IMR-90 (cell line): ENCODE measurements around the gene HNRNPUL1. TPM values are rescaled to one million over a fixed set of nuclear protein-coding genes. Genes with fewer than 3 reads are reported as not detected.
A peak's percentile ranks its signal among the peaks of the same experiment; 100 is the strongest.

ENCODE experiments used
- ATAC-seq: fragments of 200-7000 bp; cut with Tn5 transposase; 2 replicates; pipeline ENCODE4 v1.9.1; 2020; ENCODE audit warnings: low read depth, mild to moderate bottlenecking, moderate library complexity
- BruUV-seq: library from RNA; stranded (reverse); fragments of 400-500 nt; replicated peaks from 2 replicates; lab custom pipeline; 2021; lab: Mats Ljungman, UMichigan
- CTCF ChIA-PET: fragments of 300-600 bp; formaldehyde crosslinking; extraction: SDS; loops from one replicate; lab custom pipeline; 2021; ENCODE audit warnings: antibody characterized with exemption; lab: Yijun Ruan, JAX
- POLR2A ChIA-PET: fragments of 300-600 bp; sonication (Branson Sonifier 250); formaldehyde crosslinking; loops from one replicate; lab custom pipeline; 2022; ENCODE audit warnings: antibody characterized with exemption; ENCODE audit not compliant: unreplicated experiment; lab: Charles Lee
- DNase-seq: peaks from one replicate; pipeline ENCODE4 v3.0.0; 2013
- H2AFZ ChIP-seq: replicated peaks from 2 replicates; pipeline ENCODE3; 2013; ENCODE audit warnings: low read length, mild to moderate bottlenecking; ENCODE audit not compliant: poor library complexity
- H2AK5ac ChIP-seq: 2 replicates; pipeline ENCODE4 v1.6.1; 2013; ENCODE audit warnings: low read depth, low read length, inconsistent platforms
- H2AK9ac ChIP-seq: replicated peaks from 2 replicates; pipeline ENCODE3; 2013; ENCODE audit warnings: mild to moderate bottlenecking, low read depth, low read length, moderate library complexity; ENCODE audit not compliant: poor library complexity
- H2BK120ac ChIP-seq: 2 replicates; pipeline ENCODE4 v1.6.1; 2013; ENCODE audit warnings: low read depth, low read length, inconsistent platforms
- H2BK15ac ChIP-seq: 3 replicates; pipeline ENCODE4 v1.6.1; 2013; ENCODE audit warnings: low read depth, low read length, inconsistent platforms
- H2BK20ac ChIP-seq: 2 replicates; pipeline ENCODE4 v1.6.1; 2013; ENCODE audit warnings: low read depth, mild to moderate bottlenecking, inconsistent platforms, low read length, moderate library complexity
- H2BK5ac ChIP-seq: 2 replicates; pipeline ENCODE4 v1.6.1; 2013; ENCODE audit warnings: mild to moderate bottlenecking, low read depth, low read length, inconsistent platforms; ENCODE audit not compliant: poor library complexity, severe bottlenecking
- H3K14ac ChIP-seq: replicated peaks from 2 replicates; pipeline ENCODE4 v1.6.1; 2013; ENCODE audit warnings: low read depth, low read length, inconsistent platforms
- H3K18ac ChIP-seq: 2 replicates; pipeline ENCODE4 v1.6.1; 2013; ENCODE audit warnings: low read depth, low read length, control low read depth
- H3K23ac ChIP-seq: 2 replicates; pipeline ENCODE4 v1.6.1; 2013; ENCODE audit warnings: low read depth, low read length, inconsistent platforms
- H3K27ac ChIP-seq: 2 replicates; pipeline ENCODE4 v1.5.1; 2013; ENCODE audit warnings: mild to moderate bottlenecking, control low read depth, low read length; ENCODE audit not compliant: insufficient read depth
- H3K27me3 ChIP-seq: 2 replicates; pipeline ENCODE4 v1.6.1; 2013; ENCODE audit warnings: low read length; ENCODE audit not compliant: control insufficient read depth, insufficient read depth
- H3K36me3 ChIP-seq: 2 replicates; pipeline ENCODE4 v1.6.1; 2013; ENCODE audit warnings: low read length, mixed read lengths; ENCODE audit not compliant: control insufficient read depth, insufficient read depth
- H3K4ac ChIP-seq: 2 replicates; pipeline ENCODE4 v1.6.1; 2013; ENCODE audit warnings: low read depth, low read length, inconsistent platforms
- H3K4me1 ChIP-seq: 2 replicates; pipeline ENCODE4 v1.6.1; 2013; ENCODE audit warnings: low read length, mixed read lengths; ENCODE audit not compliant: control insufficient read depth, insufficient read depth
- H3K4me2 ChIP-seq: 2 replicates; pipeline ENCODE4 v1.6.1; 2013; ENCODE audit warnings: low read depth, mild to moderate bottlenecking, control low read depth, low read length, moderate library complexity
- H3K4me3 ChIP-seq: 2 replicates; pipeline ENCODE4 v1.5.1; 2013; ENCODE audit warnings: low read depth, mild to moderate bottlenecking, control low read depth, low read length, moderate library complexity; ENCODE audit not compliant: insufficient read depth
- H3K56ac ChIP-seq: 2 replicates; pipeline ENCODE4 v1.6.1; 2013; ENCODE audit warnings: low read length, inconsistent platforms; ENCODE audit not compliant: insufficient read depth; ENCODE audit errors: extremely low read depth
- H3K79me1 ChIP-seq, 2 experiments: 2 replicates each; pipeline ENCODE4 v1.6.1; 2013; ENCODE audit warnings: low read length in 2 of 2, inconsistent platforms in 1 of 2, low read depth in 1 of 2
- H3K9ac ChIP-seq: 2 replicates; pipeline ENCODE4 v1.6.1; 2013; ENCODE audit warnings: low read depth, low read length, control low read depth
- H3K9me1 ChIP-seq: 2 replicates; pipeline ENCODE4 v1.6.1; 2013; ENCODE audit warnings: low read length, inconsistent platforms; ENCODE audit not compliant: insufficient read depth
- H3K9me3 ChIP-seq: 2 replicates; pipeline ENCODE4 v1.6.1; 2013; ENCODE audit warnings: low read length; ENCODE audit not compliant: control insufficient read depth, insufficient read depth
- H4K20me1 ChIP-seq: 2 replicates; pipeline ENCODE4 v1.6.1; 2013; ENCODE audit warnings: low read length, inconsistent platforms; ENCODE audit not compliant: insufficient read depth
- H4K5ac ChIP-seq: 2 replicates; pipeline ENCODE4 v1.6.1; 2013; ENCODE audit warnings: mild to moderate bottlenecking, low read depth, low read length, control low read depth
- H4K8ac ChIP-seq, 2 experiments: 2 replicates each; pipeline ENCODE4 v1.6.1; 2013; ENCODE audit warnings: low read depth in 2 of 2, low read length in 2 of 2, control low read depth in 1 of 2, inconsistent platforms in 1 of 2
- H4K91ac ChIP-seq: 2 replicates; pipeline ENCODE4 v1.6.1; 2013; ENCODE audit warnings: low read depth, low read length, inconsistent platforms; ENCODE audit not compliant: insufficient read depth
- CHD1 ChIP-seq: IDR thresholded peaks from 2 replicates; pipeline ENCODE4 v1.6.1; 2012; ENCODE audit warnings: low read depth, low read length, improper control_type of control experiment
- MXI1 ChIP-seq: IDR thresholded peaks from 2 replicates; pipeline ENCODE4 v1.6.1; 2012; ENCODE audit warnings: low read depth, mild to moderate bottlenecking, low read length, moderate library complexity, borderline replicate concordance
- RCOR1 ChIP-seq: IDR thresholded peaks from 2 replicates; pipeline ENCODE4 v1.6.1; 2012; ENCODE audit warnings: mild to moderate bottlenecking, low read length, improper control_type of control experiment; ENCODE audit not compliant: insufficient replicate concordance
- WGBS, 2 experiments: methylation state at CpG; one replicate each; pipeline versions ENCODE4 v1.1.5 to v1.1.7; 2013; ENCODE audit warnings: missing lambda C conversion rate in 2 of 2; ENCODE audit not compliant: insufficient read length in 1 of 2; ENCODE audit errors: extremely low coverage in 2 of 2; 5-methylcytosine and 5-hydroxymethylcytosine counted together
- dilution Hi-C: fragments of 300-500 bp; cut with HindIII; formaldehyde crosslinking; loops from one replicate; pipeline ENCODE4 v1.14.3; 2018; ENCODE audit warnings: low sequenced_read_pairs; ENCODE audit not compliant: unreplicated experiment
- in situ Hi-C: fragments of 300-500 bp; cut with MboI; formaldehyde crosslinking; loops from 3 replicates; pipeline ENCODE4 v1.14.3; 2019; ENCODE audit warnings: low sequenced_read_pairs, inconsistent platforms, mixed read lengths
- intact Hi-C: fragments of 100-400 bp; cut with micrococcal nuclease; formaldehyde crosslinking; loops from 2 replicates; pipeline ENCODE4 v1.10.0; 2022
- polyA plus RNA-seq, 3 experiments: library from polyadenylated mRNA; depleted of rRNA; stranded (reverse); fragments of >200 nt; gene quantifications; 2 replicates each; pipeline ENCODE4 v1.2.3, GENCODE V29; 2012; ENCODE audit warnings: low replicate concordance in 1 of 3
- total RNA-seq: library from RNA; depleted of rRNA; stranded (reverse); fragments of >200 nt; gene quantifications from 2 replicates; pipeline ENCODE4 v1.2.3, GENCODE V29; 2012
- TF ChIP-seq, protein P1 (sequence below): fragments of 150-350 bp; IDR thresholded peaks from 2 replicates; pipeline ENCODE4 v1.6.1; 2017; ENCODE audit warnings: mild to moderate bottlenecking, antibody characterized with exemption, low read length, low read depth
- TF ChIP-seq, protein P2 (sequence below): fragments of 150-350 bp; IDR thresholded peaks from 2 replicates; pipeline ENCODE4 v1.6.1; 2016; ENCODE audit warnings: low read depth, mild to moderate bottlenecking, low read length, moderate library complexity, borderline replicate concordance

HNRNPUL1 gene
- total and polyA plus RNA-seq, 2 of the 4 experiments (the other 2 are of a cell fraction) = 50.7 to 67.3 TPM

DNA sequence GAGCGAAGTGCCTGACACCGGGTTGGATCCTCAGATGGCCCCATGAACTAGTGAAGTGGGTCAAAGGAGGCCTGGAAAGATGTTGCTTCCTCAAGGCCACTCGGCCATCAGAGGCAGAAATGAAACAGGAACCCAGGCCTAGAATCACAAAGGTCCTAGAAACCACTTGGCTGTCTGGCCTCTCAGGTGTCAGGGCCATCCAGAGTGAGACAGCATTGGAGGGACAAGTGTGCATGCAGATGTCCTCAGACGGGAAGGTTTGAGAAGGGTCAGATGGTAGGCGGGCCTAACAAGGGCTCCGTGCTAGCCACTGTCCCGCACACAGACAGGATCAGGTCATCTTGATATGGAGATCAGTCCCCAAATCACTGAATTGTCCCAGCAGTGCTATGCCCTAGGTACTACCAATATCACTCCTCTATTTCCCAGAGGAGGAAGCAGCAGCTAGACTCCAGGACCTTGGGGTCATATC is 60.1 kb downstream of the HNRNPUL1 start:
- Histone ChIP-seq H3K18ac (peak overlapping the region; percentile 76), H3K9me1 (peaks cover 42% of the 10 kb centered on the region), H3K9me3 (no peaks in the 10 kb centered on the region), H2AK5ac (peak overlapping the region; percentile 97), H4K20me1 (peaks cover 68% of the 10 kb centered on the region), H2AFZ (peak overlapping the region; percentile 25), H3K14ac (peak overlapping the region; percentile 35), H2BK5ac (peak overlapping the region; percentile 96), H3K79me1 (peaks cover 15 to 79% of the 10 kb centered on the region in 2 experiments), H3K27ac (peak overlapping the region; percentile 90), H2AK9ac (peak overlapping the region; percentile 92), H3K56ac (peak overlapping the region; percentile 74), H2BK20ac (peak overlapping the region; percentile 90), H3K27me3 (no peaks in the 10 kb centered on the region), H3K4me2 (no peak overlapping the region), H3K4me3 (no peak overlapping the region), H3K36me3 (peaks cover 34% of the 10 kb centered on the region), H4K91ac (peak overlapping the region; percentile 90), H2BK15ac (peak overlapping the region; percentile 88; the same call in 2 of the 3 replicates), H4K5ac (peak overlapping the region; percentile 55), H3K4ac (peak overlapping the region; percentile 91), H3K4me1 (peaks cover 63% of the 10 kb centered on the region), H3K9ac (peak overlapping the region; percentile 19), H4K8ac (peak overlapping the region; percentile 64 to 73), H2BK120ac (peak overlapping the region; percentile 89), H3K23ac (peak overlapping the region; percentile 67)
- dilution Hi-C loops = no loop called here
- ChIA-PET CTCF (interaction anchor here (1.0 to 1.3 kb wide), 2 partner anchors 28 to 120 kb away, joined by 3 read pairs; no protein-coding TSS in a partner anchor), POLR2A (no interaction called here)
- TF ChIP-seq, protein P1, sequence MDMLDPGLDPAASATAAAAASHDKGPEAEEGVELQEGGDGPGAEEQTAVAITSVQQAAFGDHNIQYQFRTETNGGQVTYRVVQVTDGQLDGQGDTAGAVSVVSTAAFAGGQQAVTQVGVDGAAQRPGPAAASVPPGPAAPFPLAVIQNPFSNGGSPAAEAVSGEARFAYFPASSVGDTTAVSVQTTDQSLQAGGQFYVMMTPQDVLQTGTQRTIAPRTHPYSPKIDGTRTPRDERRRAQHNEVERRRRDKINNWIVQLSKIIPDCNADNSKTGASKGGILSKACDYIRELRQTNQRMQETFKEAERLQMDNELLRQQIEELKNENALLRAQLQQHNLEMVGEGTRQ = no peak
- TF ChIP-seq CHD1 (0 out of 2 replicates have a peak, but pooled peaks have one; percentile 65), RCOR1 (no peak), MXI1 (no peak)
- TF ChIP-seq, protein P2, sequence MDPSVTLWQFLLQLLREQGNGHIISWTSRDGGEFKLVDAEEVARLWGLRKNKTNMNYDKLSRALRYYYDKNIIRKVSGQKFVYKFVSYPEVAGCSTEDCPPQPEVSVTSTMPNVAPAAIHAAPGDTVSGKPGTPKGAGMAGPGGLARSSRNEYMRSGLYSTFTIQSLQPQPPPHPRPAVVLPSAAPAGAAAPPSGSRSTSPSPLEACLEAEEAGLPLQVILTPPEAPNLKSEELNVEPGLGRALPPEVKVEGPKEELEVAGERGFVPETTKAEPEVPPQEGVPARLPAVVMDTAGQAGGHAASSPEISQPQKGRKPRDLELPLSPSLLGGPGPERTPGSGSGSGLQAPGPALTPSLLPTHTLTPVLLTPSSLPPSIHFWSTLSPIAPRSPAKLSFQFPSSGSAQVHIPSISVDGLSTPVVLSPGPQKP = no peak
- BruUV-seq = TSS peak; percentile 50
- DNase-seq (no peak), ATAC-seq (no peak)
- WGBS, 2 experiments = 56% methylated on average over 3 of the region's 7 CpGs; no CpG with 5 or more reads in 1 of the 2 experiments
- intact Hi-C loops = no loop called here
- in situ Hi-C loops = no loop called here
